T-helper 22 cell (primary cell): ENCODE data around the gene FCRL2.
"Not testable (repeated sequence)": the region's sequence is repeated elsewhere in the genome, so short reads cannot be mapped to it uniquely, and the experiment has no call there.

Source experiments
- DNase-seq: peaks from one replicate; pipeline ENCODE4 v3.0.0-alpha.2; 2020; ENCODE audit warnings: low read depth

The FCRL2 gene

GRCh38 chr1:157751283-157751682 lies 25.6 kb downstream of the FCRL2 start:
- DNase-seq: no peak

GRCh38 chr1:157748262-157748817 lies 28.6 kb downstream of the FCRL2 start:
- DNase-seq: no peak

- no peak for DNase-seq
Observed at GRCh38 chr1:157739229-157739901, 37.6 kb downstream of the FCRL2 start.

- not testable (repeated sequence) for DNase-seq
Observed at GRCh38 chr1:157735991-157736390, 40.9 kb downstream of the FCRL2 start.

- no peak for DNase-seq
Observed at GRCh38 chr1:157734321-157734720, 42.6 kb downstream of the FCRL2 start.

- DNase-seq: no peak
Observed at GRCh38 chr1:157732755-157733154, 44.2 kb downstream of the FCRL2 start.

GRCh38 chr1:157725221-157725577 lies 51.7 kb downstream of the FCRL2 start:
- no peak for DNase-seq

- DNase-seq: no peak
Observed at GRCh38 chr1:157724537-157725220, 52.3 kb downstream of the FCRL2 start.

GRCh38 chr1:157723157-157723556 lies 53.8 kb downstream of the FCRL2 start:
- DNase-seq: no peak

- DNase-seq: no peak
Observed at GRCh38 chr1:157721985-157722384, 54.9 kb downstream of the FCRL2 start.

- DNase-seq: no peak
Observed at GRCh38 chr1:157715736-157716135, 61.2 kb downstream of the FCRL2 start.

GRCh38 chr1:157711802-157712201 lies 65.1 kb downstream of the FCRL2 start:
- no peak for DNase-seq

GRCh38 chr1:157704878-157705277 lies 72.1 kb downstream of the FCRL2 start:
- no peak for DNase-seq

- no peak for DNase-seq
Observed at GRCh38 chr1:157703981-157704380, 73.0 kb downstream of the FCRL2 start.

- no peak for DNase-seq
Observed at GRCh38 chr1:157702308-157702825, 74.6 kb downstream of the FCRL2 start.

GRCh38 chr1:157700732-157701131 lies 76.2 kb downstream of the FCRL2 start, which contains the start of gene FCRL3:
FCRL3 (minus strand) TSS chr1:157700769; CDS start chr1:157700489, 280 bp downstream.
- no peak for DNase-seq

GRCh38 chr1:157700305-157700704 lies 76.6 kb downstream of the FCRL2 start:
- DNase-seq: no peak

- no peak for DNase-seq
Observed at GRCh38 chr1:157697781-157698569, 79.0 kb downstream of the FCRL2 start.

- no peak for DNase-seq
Observed at GRCh38 chr1:157696966-157697628, 79.8 kb downstream of the FCRL2 start.
